ENCODE data around the gene C3orf20. TPM values are rescaled to one million over a fixed set of nuclear protein-coding genes. Genes with fewer than 3 reads are reported as not detected.

The C3orf20 gene
- total RNA-seq, 1 experiment from 2014 or later, result 0.28 TPM

GRCh38 chr3:14760185-14760584 lies 85.2 kb downstream of the C3orf20 start:
- H3K27ac Mint-ChIP-seq (ENCODE audit: unreplicated experiment), result no peak overlapping the region
- no peak for DNase-seq
- H3K9me3 Mint-ChIP-seq (ENCODE audit: low read depth, unreplicated experiment), result no peaks in the 10 kb centered on the region
- intact Hi-C loops (cut with micrococcal nuclease; ENCODE audit: unreplicated experiment), result no loop called here
- CTCF ChIA-PET, result no interaction called here
- H3K27me3 Mint-ChIP-seq (ENCODE audit: unreplicated experiment), result peaks cover 83% of the 10 kb centered on the region
- no TSS peak for BruUV-seq (replicated peaks)
- TF ChIP-seq CTCF (IDR thresholded peaks at IDR 0.05; ENCODE audit: unreplicated experiment), result no peak
- H3K4me3 Mint-ChIP-seq (ENCODE audit: low read depth, unreplicated experiment), result no peak overlapping the region
- H3K36me3 Mint-ChIP-seq (ENCODE audit: insufficient read depth, unreplicated experiment), result no peaks in the 10 kb centered on the region
- H3K4me1 Mint-ChIP-seq (ENCODE audit: low read depth, unreplicated experiment), result no peaks in the 10 kb centered on the region

- no peak for TF ChIP-seq CTCF (IDR thresholded peaks at IDR 0.05; ENCODE audit: unreplicated experiment)
- Mint-ChIP-seq H3K27ac (ENCODE audit: unreplicated experiment) (no peak overlapping the region), H3K4me3 (ENCODE audit: low read depth, unreplicated experiment) (no peak overlapping the region), H3K27me3 (ENCODE audit: unreplicated experiment) (peaks cover 83% of the 10 kb centered on the region), H3K4me1 (ENCODE audit: low read depth, unreplicated experiment) (no peaks in the 10 kb centered on the region), H3K9me3 (ENCODE audit: low read depth, unreplicated experiment) (no peaks in the 10 kb centered on the region), H3K36me3 (ENCODE audit: insufficient read depth, unreplicated experiment) (no peaks in the 10 kb centered on the region)
- CTCF ChIA-PET, result no interaction called here
- intact Hi-C loops (cut with micrococcal nuclease; ENCODE audit: unreplicated experiment), result no loop called here
- DNase-seq, result no peak
- BruUV-seq (replicated peaks), result no TSS peak
Measured at GRCh38 chr3:14761121-14761672, 86.3 kb downstream of the C3orf20 start.

GRCh38 chr3:14761866-14762265 lies 86.9 kb downstream of the C3orf20 start:
- no TSS peak for BruUV-seq (replicated peaks)
- no peak overlapping the region for H3K27ac Mint-ChIP-seq (ENCODE audit: unreplicated experiment)

GRCh38 chr3:14762701-14763100 lies 87.8 kb downstream of the C3orf20 start:
- Mint-ChIP-seq H3K4me3 (ENCODE audit: low read depth, unreplicated experiment) (no peak overlapping the region), H3K9me3 (ENCODE audit: low read depth, unreplicated experiment) (no peaks in the 10 kb centered on the region), H3K27ac (ENCODE audit: unreplicated experiment) (no peak overlapping the region), H3K27me3 (ENCODE audit: unreplicated experiment) (peaks cover 82% of the 10 kb centered on the region), H3K36me3 (ENCODE audit: insufficient read depth, unreplicated experiment) (no peaks in the 10 kb centered on the region), H3K4me1 (ENCODE audit: low read depth, unreplicated experiment) (no peaks in the 10 kb centered on the region)
- DNase-seq, result no peak
- CTCF ChIA-PET, result interaction anchor here (1.0 kb wide), 1 partner anchor 13 kb away, joined by 3 read pairs; no protein-coding TSS in a partner anchor
- no TSS peak for BruUV-seq (replicated peaks)
- intact Hi-C loops (cut with micrococcal nuclease; ENCODE audit: unreplicated experiment), result no loop called here
- no peak for TF ChIP-seq CTCF (IDR thresholded peaks at IDR 0.05; ENCODE audit: unreplicated experiment)

More at GRCh38 chr3:14761866-14762265, 86.9 kb downstream of the C3orf20 start:
- H3K36me3 Mint-ChIP-seq (ENCODE audit: insufficient read depth, unreplicated experiment), result no peaks in the 10 kb centered on the region
- no peak for TF ChIP-seq CTCF (IDR thresholded peaks at IDR 0.05; ENCODE audit: unreplicated experiment)
- H3K9me3 Mint-ChIP-seq (ENCODE audit: low read depth, unreplicated experiment), result no peaks in the 10 kb centered on the region
- DNase-seq, result no peak
- no peak overlapping the region for H3K4me3 Mint-ChIP-seq (ENCODE audit: low read depth, unreplicated experiment)
- peaks cover 83% of the 10 kb centered on the region for H3K27me3 Mint-ChIP-seq (ENCODE audit: unreplicated experiment)
- no peaks in the 10 kb centered on the region for H3K4me1 Mint-ChIP-seq (ENCODE audit: low read depth, unreplicated experiment)
- CTCF ChIA-PET, result interaction anchor here (1.0 kb wide), 1 partner anchor 12 kb away, joined by 3 read pairs; no protein-coding TSS in a partner anchor
- intact Hi-C loops (cut with micrococcal nuclease; ENCODE audit: unreplicated experiment), result no loop called here

Data from Calu3 (cell line).